ENCODE results near the gene COL16A1.

The COL16A1 gene

GRCh38 chr1:31683997-31684396 lies 19.8 kb downstream of the COL16A1 start:
- no peak for DNase-seq

DNA sequence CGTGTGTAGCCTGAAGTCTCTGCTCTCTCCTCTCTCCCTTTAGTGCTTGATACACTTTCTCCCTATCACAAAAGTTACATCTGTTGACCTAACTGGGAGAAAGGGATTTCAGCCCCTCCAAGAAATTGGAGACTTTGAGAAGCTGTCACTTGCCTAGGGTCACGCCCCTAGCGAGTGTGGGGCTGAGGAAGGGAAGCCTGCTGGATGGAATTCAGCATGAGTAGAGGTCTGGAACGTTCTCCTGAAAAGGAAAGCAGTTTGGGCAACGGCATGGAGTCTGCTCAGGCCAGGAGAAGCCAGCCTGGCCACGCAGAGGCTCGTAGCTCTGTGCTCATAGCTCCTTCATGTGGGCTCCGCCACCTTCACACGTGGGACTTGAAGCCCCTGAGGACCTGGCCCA lies 22.4 kb downstream of the COL16A1 start:
- DNase-seq, result no peak

- no peak for DNase-seq
These were observed 24.1 kb downstream of the COL16A1 start for GRCh38 chr1:31679676-31680230.

GRCh38 chr1:31679091-31679490 lies 24.7 kb downstream of the COL16A1 start:
- no peak for DNase-seq

DNA sequence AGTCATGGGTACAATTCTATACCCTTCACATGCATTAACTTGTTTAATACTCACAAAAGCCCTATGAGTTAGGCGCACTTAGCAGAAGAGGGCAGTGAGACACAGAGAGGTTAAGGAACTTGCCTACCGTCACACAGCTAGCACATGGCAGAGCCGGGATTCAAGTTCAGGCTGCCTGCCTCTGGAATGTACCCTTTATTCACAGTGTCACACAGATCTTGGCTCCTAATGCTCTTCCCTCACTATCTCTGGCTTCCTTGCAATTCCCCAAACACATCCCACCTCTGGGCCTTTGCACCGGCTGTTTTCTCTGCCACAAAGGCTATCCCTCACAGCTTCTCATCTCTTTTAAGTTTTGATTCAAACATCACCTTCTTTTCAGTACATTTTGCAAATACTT lies 25.1 kb downstream of the COL16A1 start:
- DNase-seq, result no peak

DNA sequence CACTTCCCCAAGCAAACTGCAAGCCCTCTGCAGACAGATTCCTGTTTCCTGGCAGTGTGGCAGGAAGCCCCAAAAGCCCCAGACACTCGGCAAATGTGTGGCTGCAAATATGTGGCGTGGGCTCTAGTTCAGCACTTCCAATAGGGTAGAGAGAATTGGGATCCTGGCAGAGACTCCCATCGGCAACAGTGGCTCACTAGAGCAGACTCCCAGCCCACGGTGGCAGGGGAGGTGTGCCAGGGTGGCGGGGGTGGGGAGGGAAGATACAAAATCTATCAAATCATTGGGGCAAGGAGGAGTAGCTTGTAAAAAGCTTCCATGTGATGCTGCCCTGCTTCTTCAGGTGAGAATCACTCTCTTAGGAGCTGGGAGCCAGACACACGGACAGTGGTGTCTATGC lies 25.9 kb downstream of the COL16A1 start:
- DNase-seq, result no peak

DNA sequence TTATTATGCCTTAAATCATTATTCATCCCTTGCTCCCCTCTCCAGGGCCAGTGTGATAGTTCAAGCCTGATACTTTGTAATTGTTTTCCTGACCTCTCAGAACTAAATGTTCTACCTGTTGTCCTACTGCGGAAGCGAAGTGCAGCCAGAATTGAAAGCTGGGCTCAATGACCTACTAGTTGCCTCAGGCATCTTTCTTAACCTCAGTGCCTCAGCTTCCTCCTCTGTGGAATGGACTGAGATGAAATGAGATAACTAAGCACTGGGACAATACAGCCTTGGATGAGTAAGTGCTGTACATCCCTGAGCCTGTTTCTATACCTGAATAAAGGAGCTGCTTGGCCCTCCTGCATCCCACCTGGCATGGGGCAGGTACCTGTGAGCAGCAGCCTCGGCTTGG lies 26.4 kb downstream of the COL16A1 start:
- DNase-seq, result no peak

DNA sequence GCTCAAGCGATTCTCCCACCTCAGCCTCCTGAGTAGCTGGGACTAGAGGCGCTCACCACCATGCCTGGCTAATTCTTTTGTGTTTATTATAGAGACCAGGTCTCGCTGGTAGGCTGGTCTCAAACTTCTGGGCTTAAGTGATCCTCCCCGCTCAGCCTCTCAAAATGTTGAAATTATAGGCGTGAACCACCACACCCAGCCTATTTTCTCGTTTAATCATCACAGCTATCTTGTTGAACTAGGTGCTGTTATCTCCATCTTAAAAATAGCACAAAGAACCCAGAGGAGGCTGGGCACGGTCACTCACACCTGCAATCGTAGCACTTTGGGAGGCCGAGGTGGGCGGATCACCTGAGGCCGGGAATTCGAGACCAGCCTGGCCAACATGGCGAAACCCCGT lies 28.1 kb downstream of the COL16A1 start:
- no peak for DNase-seq

DNA sequence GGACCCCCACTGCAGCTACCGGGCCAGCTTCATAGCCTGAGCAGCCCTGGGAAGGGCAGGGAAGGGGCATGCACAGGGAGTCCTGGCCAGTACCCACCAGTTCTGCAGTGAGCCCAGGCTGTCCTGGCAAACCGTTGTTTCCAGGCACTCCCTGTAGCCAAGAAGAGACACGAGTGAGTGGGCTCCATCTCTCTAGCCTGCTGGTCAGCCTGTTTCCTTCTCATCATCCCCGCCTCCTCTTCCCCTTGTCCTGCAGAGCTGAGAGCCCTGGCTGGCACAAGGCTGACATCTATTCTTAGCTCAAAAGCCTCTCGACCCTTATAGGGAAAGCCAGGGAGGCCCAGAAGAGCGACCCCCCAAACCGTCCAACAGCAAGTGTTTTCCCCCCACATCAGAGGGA lies 28.7 kb downstream of the COL16A1 start:
- DNase-seq, result no peak

DNA sequence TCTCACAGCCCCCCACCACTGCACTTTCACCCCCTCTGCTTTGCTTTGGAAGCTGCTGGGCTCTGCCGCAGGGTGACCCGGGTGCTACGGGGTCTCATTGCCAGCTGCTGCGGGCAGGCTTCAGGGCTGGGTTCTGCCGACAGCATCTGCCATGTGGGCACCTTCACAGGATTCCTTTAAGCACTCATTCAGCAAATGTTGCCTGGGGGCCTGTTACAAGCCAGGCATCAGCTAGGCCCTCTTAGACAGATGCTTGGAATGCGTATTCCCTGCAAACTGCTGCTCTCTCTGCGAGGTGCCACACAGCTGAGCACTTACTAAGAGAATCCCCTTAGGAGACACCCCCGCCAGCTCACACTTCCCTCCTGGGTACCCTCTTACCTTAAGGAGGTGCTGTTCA lies 29.2 kb downstream of the COL16A1 start:
- no peak for DNase-seq

- DNase-seq, result no peak
These were observed 30.4 kb downstream of the COL16A1 start for GRCh38 chr1:31673433-31673832.

DNA sequence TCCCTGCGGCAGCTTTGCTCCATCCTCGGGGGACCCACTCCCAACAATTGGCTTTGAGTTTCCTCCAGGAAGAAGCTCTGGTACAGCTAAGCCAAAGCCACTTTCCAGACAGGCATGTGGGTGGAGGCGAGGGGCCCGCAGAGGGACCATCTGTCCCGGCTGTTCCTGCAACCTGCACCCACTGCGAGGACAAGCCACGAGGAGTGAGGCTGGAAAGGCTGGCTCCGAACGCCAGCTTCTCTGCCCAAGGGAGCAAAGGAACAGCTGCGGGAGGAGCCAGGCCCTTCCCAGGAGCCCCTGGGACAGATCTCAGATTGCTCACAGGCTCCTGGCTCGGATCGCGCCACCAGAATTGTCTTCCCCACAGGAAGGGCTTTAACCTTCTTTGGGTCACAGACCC lies 30.8 kb downstream of the COL16A1 start:
- no peak for DNase-seq

DNA sequence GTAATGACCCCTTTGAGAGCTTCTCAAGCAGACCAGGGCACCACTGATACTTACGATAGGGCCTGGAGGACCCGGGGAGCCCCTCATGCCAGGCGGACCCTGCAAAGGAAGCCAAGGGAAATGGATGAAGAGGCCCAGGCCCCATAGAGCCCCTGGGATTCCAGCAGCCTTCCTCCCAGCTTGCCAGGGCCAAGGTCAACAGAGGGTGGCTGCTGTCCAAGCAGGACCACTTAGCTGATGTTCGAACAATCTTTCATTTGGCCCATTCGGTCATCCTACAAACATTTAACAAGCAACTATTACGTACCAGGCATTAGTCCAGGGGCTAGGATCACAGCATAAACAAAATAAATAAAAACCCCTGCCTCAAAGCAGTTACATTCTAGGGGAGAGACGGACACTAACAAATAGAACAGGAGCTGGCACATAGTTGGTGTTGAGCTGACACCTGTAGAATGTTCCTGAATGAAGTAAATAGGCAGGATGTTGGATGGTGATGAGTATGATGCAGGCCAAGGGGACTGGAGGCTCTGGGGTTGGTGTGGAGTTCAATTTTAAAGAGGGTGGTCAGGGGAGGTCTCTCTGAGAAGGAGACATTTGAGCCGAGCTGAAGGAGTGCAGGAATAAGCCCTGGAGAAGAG lies 32.1 kb downstream of the COL16A1 start:
- DNase-seq, result no peak

DNA sequence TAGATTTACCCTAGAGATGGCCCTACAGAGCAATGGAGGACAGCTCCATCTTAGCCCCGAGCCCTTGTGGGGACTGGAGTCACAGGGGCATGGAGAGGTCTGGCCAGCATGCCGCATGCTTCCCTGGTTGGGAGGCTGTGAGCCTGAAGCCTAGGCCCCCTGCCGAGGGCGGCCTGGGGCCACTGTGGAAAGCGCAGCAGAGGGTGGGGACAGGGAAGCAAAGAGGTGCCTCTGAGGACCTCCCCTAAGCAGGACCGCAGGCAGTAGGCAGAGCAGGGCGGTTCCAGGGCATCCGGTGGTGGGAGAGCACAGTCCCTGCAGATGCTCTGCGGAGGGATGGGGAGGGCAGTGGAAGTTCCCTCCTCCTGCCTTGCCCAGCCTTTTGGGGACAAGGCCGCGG lies 32.7 kb downstream of the COL16A1 start:
- DNase-seq, result no peak

DNA sequence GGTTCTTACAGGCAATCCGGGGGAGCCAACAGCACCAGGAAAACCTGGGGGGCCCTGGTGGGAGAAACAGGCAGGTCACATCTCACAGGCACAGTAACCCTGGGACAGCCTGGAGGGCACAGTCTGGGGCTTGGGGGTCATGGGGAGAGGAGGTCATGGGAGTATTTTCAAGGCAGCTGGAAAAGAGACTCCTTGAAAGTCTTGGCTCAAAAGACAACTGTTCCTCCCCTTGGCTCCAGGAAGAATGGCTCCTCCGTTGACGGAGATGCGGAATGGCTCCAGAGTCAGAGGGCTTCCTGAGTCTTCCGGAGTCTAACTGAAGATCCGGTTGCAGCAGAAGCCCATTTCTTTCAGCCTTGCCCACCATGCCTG lies 33.2 kb downstream of the COL16A1 start:
- no peak for DNase-seq

DNA sequence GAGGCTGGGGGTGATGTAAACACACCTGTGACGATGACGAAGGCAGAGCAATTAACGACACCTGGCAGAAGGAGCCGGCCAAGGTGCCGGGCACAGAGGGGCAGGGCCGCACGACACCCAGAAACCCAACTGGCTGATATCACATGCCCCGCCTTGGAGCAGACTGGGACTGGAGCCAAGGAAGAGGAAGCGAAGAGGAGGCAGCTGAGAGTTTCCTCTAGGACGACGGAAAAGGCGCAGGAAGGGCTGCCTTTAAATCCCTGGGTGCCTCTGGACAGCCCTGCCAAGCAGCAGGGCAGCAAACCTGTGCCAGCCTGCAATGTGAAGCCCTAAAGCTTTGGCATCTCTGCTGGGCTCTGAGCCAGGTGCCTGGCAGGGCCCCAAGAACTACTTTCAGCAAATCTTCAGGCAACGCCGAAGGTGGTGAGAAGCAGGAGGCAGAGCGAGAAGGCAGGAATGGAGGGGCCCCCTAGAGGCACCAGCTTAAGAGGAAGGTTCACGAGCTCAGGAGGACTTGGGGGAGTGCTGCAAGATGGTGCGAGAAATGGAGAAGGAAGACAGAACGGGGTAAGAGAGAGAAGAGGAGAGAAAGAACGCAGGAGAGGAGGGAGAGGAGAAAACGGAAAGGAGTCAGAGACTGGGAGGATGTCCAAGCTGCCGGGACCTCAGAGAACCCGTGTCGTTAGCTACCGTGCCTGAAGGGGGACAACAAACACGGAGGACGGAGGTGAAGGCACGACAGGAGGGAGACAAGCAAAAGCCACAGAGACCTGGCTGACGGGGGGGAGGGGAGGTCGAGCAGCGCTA lies 33.8 kb downstream of the COL16A1 start:
- DNase-seq, result peak; percentile 16

- DNase-seq, result no peak
These were observed 34.4 kb downstream of the COL16A1 start for GRCh38 chr1:31669433-31669785.

DNA sequence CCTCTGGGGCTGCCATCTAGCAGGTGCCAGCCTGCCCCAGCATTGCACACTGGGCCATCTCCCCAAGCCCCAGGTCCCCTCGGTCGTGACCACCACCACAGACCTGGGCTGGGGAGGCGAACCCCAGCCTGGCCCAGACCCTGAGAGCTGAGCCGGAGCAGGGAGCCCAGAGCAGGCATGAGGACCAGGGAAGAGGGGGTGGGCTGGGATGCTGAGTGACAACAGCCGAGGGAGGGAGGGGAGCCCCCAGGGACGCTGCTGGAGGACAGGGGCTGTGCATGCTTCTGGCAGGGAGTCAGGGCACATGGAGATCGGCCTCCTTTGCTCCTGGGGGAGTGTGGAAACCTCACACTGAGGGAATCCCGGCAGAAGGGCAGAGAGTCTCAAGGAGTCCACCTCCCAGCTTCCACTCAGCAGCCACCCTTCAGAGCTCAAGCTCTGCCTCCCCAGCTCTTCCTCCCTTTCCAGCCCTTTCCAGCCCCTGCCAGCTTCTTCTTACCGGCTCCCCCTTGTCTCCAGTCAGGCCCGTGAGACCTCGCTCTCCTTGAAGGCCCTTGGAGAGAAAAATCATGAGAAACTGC lies 35.4 kb downstream of the COL16A1 start:
- no peak for DNase-seq

DNA sequence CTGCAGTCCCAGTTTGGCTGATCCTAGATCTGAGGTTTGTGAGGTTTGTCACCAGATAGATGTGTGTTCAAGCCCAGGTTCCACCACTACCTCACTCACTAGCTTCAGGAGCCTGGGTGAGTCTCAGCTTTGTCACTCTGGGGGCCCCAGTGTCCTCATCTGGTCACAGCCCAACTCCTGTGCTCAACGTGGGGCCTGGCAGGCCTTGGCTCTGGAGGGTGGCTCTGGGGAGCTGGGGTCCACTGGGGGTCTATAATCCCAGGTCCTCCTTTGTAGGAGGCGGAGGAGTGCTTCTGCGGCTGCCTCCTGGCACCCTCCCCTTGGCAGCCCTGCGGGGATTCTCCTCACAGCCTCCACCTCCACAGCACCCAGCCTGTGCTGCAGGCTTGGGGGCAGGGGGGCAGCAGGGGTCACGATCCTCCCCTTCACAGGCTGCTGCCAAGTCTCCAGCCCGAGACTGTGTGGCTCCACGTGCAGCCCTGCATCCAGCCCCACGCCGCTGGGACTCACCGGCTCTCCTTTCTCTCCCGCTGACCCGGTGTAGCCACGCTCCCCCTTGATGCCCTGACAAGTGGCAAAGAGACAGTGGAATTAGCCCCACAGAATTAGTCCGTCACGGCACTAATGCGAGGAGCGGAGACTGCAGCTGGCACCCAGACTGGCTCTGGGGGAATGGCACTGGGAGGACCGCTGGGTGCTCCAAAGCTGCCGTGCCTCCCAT lies 36.6 kb downstream of the COL16A1 start:
- DNase-seq, result no peak

DNA sequence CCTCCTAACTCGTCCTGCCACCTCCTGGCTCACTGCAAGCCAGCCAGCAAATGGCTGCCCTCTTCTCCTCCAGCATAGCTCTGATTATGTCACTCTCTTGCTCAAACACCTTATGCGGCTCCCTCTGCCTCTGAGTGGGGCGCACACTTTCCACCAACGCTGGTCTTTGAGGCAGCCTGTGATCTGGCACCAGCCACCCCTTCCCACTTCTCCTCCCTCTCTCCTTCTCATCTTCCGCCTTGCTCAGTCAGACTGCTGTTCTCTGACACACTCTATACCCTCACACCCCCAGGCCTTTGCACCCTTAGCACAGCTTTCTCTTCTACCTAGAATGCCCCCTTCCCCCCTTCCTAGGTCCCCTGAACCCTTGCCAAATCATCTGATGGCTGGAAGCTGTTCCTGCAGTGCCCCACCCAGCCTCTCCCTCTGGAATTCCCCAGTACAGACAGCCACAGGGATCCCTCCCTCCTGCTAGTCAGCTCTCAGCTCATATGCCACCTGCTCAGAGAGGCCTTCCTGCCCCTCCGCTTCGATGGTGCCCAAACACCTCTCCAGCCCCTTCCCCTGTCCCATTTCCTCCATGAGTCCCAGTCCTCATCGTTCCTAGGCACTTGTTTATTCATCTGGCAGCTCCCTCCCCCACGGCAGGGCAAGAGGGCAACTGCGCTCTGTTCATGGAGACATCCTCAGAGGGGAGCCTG lies 37.4 kb downstream of the COL16A1 start:
- no peak for DNase-seq

GRCh38 chr1:31665234-31665878 lies 38.5 kb downstream of the COL16A1 start:
- no peak for DNase-seq

DNA sequence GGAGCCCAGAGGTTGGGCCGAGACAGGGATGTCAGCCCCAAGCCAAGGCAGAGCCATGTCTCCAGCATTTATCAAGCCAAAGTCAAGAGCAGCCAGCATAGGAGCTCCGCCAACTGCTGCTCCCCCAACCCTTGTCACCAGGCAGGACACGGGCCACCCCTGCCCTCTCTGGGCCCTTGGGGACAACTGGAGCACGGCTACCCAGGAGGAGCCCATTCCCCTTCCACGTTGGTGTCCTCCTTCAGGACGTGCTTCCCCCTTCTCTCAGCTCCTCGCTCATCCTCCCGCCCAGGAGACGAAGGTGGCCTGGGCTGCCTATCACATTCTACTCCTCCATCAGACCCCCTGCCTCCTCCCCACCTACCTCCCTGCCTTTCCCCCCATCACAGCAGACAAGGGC lies 39.3 kb downstream of the COL16A1 start:
- no peak for DNase-seq
